ENCODE results near the gene CLTCL1. TPM values are rescaled to one million over a fixed set of nuclear protein-coding genes. Genes with fewer than 3 reads are reported as not detected.
"Not testable (repeated sequence)": the region's sequence is repeated elsewhere in the genome, so short reads cannot be mapped to it uniquely, and the experiment has no call there.

Gene CLTCL1
- total RNA-seq, 1 experiment from 2014 or later: 7.5 TPM

- Histone ChIP-seq H3K4me1 (no peaks in the 10 kb centered on the region; the same call in 1 of the 2 replicates), H3K36me3 (no peaks in the 10 kb centered on the region), H3K9me3 (replicated peaks) (no peaks in the 10 kb centered on the region), H3K4me3 (no peak overlapping the region), H3K27me3 (peaks cover 5% of the 10 kb centered on the region; the same call in 1 of the 2 replicates), H3K27ac (no peak overlapping the region)
- DNase-seq: no peak
Observed at GRCh38 chr22:19167106-19167869, 124.2 kb downstream of the CLTCL1 start.

DNA sequence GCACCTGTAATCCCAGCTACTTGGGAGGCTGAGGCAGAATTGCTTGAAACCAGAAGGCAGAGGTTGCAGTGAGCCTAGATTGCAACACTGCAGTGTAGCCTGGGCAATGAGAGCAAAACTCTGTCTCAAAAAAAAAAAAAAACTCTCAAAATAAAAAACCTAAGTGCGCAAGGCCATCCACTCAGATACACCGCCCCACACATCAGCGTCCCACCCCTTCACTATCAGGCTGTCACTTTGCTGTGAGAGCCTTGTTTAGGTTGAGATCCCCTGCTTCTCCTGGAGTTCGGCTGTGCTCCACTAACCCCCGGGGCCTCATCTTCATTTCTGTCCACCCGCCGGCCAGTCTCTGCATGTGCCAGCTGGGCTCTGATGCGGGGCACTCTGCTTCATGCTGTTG, 125.1 kb downstream of the CLTCL1 start:
- Histone ChIP-seq H3K36me3 (no peaks in the 10 kb centered on the region), H3K27me3 (peaks cover 5% of the 10 kb centered on the region; the same call in 1 of the 2 replicates), H3K27ac (no peak overlapping the region), H3K4me1 (no peaks in the 10 kb centered on the region; the same call in 1 of the 2 replicates), H3K9me3 (replicated peaks) (no peaks in the 10 kb centered on the region), H3K4me3 (no peak overlapping the region)
- DNase-seq: no peak

DNA sequence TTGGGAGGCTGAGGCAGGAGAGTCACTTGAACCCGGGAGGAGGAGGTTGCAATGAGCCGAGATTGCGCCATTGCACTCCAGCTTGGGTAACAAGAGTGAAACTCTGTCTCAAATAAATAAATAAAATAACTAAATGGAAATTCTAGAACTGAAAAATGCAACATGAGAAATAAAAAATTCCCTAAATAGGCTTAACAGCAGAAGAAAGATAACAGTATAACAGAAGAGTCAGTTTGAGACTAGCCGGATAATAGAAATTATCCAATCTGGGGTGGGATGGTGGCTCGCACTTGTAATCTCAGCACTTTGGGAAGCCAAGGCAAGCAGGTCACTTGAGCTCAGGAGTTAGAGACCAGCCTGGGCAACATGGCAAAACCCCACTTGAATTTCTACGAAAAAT, 127.1 kb downstream of the CLTCL1 start:
- DNase-seq: no peak
- Histone ChIP-seq H3K36me3 (no peaks in the 10 kb centered on the region), H3K9me3 (replicated peaks) (no peaks in the 10 kb centered on the region), H3K27ac (no peak overlapping the region), H3K4me3 (no peak overlapping the region), H3K4me1 (no peaks in the 10 kb centered on the region), H3K27me3 (peaks cover 1% of the 10 kb centered on the region; the same call in 1 of the 2 replicates)

DNA sequence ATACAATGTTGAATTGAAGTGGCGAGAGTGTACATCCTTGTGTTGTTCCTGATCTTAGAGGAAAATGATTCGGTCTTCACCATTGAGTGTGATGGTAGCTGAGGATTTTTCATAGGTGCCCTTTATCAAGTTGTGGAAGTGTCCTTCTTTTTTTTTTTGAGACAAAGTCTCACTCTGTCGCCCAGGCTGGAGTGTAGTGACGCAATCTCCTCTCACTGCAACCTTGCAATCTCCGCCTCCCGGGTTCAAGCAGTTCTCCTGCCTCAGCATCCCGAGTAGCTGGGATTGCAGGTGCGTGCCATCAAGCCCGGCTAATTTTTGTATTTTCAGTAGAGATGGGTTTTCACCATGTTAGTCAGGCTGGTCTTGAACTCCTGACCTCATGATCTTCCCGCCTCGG, 132.9 kb downstream of the CLTCL1 start:
- not testable (repeated sequence) for H3K4me1 ChIP-seq; H3K27ac ChIP-seq; H3K4me3 ChIP-seq; H3K9me3 ChIP-seq (replicated peaks); DNase-seq; H3K36me3 ChIP-seq; H3K27me3 ChIP-seq

DNA sequence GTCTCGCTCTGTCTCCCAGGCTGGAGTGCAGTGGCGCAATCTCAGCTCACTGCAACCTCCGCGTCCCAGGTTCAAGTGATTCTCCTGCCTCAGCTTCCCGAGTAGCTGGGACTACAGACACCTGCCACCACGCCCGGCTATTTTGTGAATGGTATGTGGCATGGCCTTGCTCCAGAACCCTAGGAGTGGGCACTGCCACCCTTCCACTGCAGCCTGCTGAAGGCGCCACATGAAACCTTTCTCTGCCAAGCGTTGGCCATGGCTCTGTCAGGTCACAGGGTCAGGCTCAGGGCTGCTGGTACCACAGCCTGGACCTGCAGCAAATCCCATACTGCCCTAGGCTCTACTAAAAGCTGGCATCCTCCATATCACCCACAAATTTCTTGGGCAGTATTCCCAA, 135.4 kb downstream of the CLTCL1 start:
- not testable (repeated sequence) for H3K4me1 ChIP-seq; H3K9me3 ChIP-seq (replicated peaks); H3K4me3 ChIP-seq; DNase-seq; H3K36me3 ChIP-seq; H3K27me3 ChIP-seq; H3K27ac ChIP-seq

DNA sequence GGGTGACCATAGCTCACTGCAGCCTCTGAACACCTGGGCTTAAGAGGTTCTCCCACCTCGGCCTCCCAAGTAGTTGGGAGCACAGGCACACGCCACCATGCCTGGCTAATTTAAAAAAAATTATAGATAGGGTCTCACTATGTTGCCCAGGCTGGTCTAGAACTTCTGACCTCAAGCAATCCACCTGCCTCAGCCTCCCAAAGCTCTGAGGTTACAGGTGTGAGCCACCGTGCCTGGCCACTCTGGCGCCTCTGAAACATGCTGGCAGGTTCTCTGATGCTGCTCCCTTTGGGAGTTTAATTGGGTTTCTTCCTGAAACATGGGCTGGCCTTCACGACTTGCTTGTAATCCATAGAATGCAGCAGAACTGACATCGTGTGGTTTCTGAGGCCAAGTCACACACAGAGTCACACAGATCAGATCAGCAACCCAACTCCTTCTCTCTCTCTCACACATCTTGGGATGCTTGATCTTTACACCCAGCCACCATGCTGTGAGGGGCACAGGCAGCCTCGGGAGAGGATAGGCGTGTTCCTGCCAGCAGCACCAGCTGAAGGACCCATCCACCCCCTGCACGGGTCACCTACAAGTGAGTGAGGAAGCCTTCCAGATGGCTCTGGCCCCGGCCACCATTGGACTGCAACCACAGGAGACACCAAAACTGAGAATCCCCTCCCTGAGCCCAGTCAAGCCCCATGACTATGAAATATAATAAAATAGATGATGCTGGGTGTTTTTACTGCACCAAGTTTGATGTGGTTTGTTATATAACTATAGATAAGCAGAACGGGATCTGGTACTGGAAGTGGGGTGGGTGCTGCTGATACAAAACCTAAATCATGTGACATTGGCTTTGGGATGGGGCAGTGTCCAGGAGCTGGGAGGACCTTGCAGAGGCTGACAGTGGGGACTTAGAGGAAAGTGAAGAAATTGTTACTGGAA, 138.3 kb downstream of the CLTCL1 start:
- H3K4me3 ChIP-seq: no peak overlapping the region
- 0 out of 2 replicates have a peak, but pooled peaks cover 3% of the 10 kb centered on the region for H3K27me3 ChIP-seq
- H3K27ac ChIP-seq: no peak overlapping the region
- H3K4me1 ChIP-seq: no peaks in the 10 kb centered on the region
- no peaks in the 10 kb centered on the region for H3K36me3 ChIP-seq
- DNase-seq: no peak
- H3K9me3 ChIP-seq (replicated peaks): no peaks in the 10 kb centered on the region

- H3K36me3 ChIP-seq: no peaks in the 10 kb centered on the region
- H3K27ac ChIP-seq: no peak overlapping the region
- 0 out of 2 replicates have a peak, but pooled peaks cover 3% of the 10 kb centered on the region for H3K27me3 ChIP-seq
- no peaks in the 10 kb centered on the region for H3K4me1 ChIP-seq
- no peaks in the 10 kb centered on the region for H3K9me3 ChIP-seq (replicated peaks)
- DNase-seq: no peak
- no peak overlapping the region for H3K4me3 ChIP-seq
Observed at GRCh38 chr22:19151329-19152191, 140.0 kb downstream of the CLTCL1 start.

- H3K4me3 ChIP-seq: no peak overlapping the region
- 0 out of 2 replicates have a peak, but pooled peaks cover 3% of the 10 kb centered on the region for H3K27me3 ChIP-seq
- H3K27ac ChIP-seq: no peak overlapping the region
- H3K4me1 ChIP-seq: no peaks in the 10 kb centered on the region
- no peak for DNase-seq
- no peaks in the 10 kb centered on the region for H3K9me3 ChIP-seq (replicated peaks)
- H3K36me3 ChIP-seq: no peaks in the 10 kb centered on the region
Observed at GRCh38 chr22:19150482-19151328, 140.8 kb downstream of the CLTCL1 start.

GRCh38 chr22:19149991-19150390, 141.5 kb downstream of the CLTCL1 start, which contains the start of gene GSC2:
Gene GSC2 (minus strand): TSS chr22:19150292. CDS start chr22:19150283, 9 bp downstream.
- Histone ChIP-seq H3K9me3 (replicated peaks) (no peaks in the 10 kb centered on the region), H3K27me3 (0 out of 2 replicates have a peak, but pooled peaks cover 3% of the 10 kb centered on the region), H3K4me1 (no peaks in the 10 kb centered on the region), H3K27ac (no peak within 1 kb of the TSS), H3K36me3 (no peaks in the 10 kb centered on the region), H3K4me3 (no peak within 1 kb of the TSS)
- DNase-seq: no peak

DNA sequence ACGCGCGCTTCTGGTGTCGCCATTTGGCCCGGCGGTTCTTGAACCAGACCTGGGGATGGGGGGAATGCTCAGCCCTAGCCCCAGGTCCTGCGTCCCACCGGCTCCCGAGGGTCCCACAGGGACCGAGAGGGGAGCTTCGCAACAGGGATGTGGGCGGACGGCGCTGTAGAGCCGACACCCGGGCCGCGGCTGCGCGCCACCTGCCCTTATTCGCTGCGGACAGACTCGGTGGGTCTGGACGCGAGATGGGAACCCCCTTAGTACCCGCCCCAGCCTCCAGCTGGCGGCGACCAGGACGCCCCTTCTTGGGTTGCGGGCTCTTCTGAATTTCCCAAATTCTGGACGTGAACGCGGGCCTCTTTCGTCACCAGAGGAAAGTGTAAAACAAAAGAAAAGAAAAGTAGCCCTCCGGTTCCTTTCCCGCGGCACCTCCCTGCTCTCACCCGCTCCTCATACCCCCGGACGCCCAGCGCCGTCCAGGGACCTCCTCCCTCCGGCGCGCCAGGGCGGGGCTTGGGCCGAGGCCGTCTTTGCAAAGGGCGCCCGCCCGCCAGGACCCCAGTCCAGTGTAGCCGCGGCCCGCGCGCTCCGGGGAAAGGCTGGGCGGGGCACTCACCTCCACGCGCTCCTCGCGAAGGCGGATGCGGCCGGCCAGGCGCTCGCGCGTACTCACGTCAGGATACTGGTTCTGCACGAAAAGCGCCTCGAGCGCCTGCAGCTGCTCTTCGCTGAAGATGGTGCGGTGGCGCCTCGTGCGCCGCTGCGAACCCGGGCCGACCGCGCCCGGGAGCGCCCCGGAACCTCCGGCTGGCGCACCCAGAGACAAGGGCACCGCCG, 142.3 kb downstream of the CLTCL1 start:
- no peak overlapping the region for H3K4me3 ChIP-seq
- no peak for DNase-seq
- H3K27ac ChIP-seq: no peak overlapping the region
- H3K4me1 ChIP-seq: no peaks in the 10 kb centered on the region
- H3K9me3 ChIP-seq (replicated peaks): no peaks in the 10 kb centered on the region
- 0 out of 2 replicates have a peak, but pooled peaks cover 3% of the 10 kb centered on the region for H3K27me3 ChIP-seq
- no peaks in the 10 kb centered on the region for H3K36me3 ChIP-seq

- Histone ChIP-seq H3K4me3 (no peak overlapping the region), H3K36me3 (no peaks in the 10 kb centered on the region), H3K9me3 (replicated peaks) (no peaks in the 10 kb centered on the region), H3K27me3 (no peaks in the 10 kb centered on the region), H3K4me1 (no peaks in the 10 kb centered on the region), H3K27ac (no peak overlapping the region)
- no peak for DNase-seq
Observed at GRCh38 chr22:19148417-19149046, 143.0 kb downstream of the CLTCL1 start.

DNA sequence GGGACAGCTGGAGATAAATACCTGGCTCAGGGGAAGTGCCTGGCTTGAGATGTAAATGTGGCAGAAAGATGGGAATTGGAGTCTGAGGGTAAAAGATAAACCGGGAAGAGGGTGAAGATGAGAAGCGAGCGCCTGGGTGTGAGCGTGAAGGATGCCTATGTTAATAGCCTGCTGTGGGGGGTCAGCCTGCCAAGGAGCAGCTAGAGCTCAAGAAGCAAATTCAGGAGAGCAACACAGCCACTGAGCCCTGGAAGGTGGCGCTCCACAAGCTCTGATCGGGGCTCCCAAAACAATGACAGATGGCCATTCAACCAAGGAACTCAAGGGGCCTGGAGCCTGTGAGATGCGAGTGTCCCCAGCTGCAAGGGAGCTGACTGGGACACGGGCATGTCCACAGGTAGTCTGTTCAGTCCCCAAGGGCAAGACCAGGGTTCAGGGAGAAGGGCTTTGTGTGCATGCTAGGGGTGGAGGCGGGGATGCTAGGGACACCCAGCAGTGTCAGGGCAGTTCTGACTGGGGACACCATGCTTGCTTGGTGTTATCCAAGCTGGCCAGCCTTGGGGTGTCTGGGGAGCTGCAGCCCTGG, 144.2 kb downstream of the CLTCL1 start:
- Histone ChIP-seq H3K27ac (no peak overlapping the region), H3K4me1 (no peaks in the 10 kb centered on the region), H3K4me3 (no peak overlapping the region), H3K36me3 (no peaks in the 10 kb centered on the region), H3K9me3 (replicated peaks) (no peaks in the 10 kb centered on the region), H3K27me3 (no peaks in the 10 kb centered on the region)
- no peak for DNase-seq
